ENCODE results near the gene CASKIN1. TPM values are rescaled to one million over a fixed set of nuclear protein-coding genes. Genes with fewer than 3 reads are reported as not detected.
A peak's percentile ranks its signal among the peaks of the same experiment; 100 is the strongest.
"Not testable (repeated sequence)": the region's sequence is repeated elsewhere in the genome, so short reads cannot be mapped to it uniquely, and the experiment has no call there.

The CASKIN1 gene
- total RNA-seq, 1 experiment from 2014 or later = 2.6 TPM

- CTCF ChIA-PET = interaction anchor here (0.5 kb wide), 1 partner anchor 16 kb away, joined by 5 read pairs; no protein-coding TSS in a partner anchor
- H3K9me3 Mint-ChIP-seq (ENCODE audit: low read depth, unreplicated experiment) = no peaks in the 10 kb centered on the region
- peak overlapping the region; percentile 53 for H3K27ac Mint-ChIP-seq (ENCODE audit: unreplicated experiment)
- BruUV-seq (replicated peaks) = TSS peak; percentile 44
- H3K27me3 Mint-ChIP-seq (ENCODE audit: unreplicated experiment) = peaks cover 14% of the 10 kb centered on the region
- DNase-seq = no peak
- H3K36me3 Mint-ChIP-seq (ENCODE audit: insufficient read depth, unreplicated experiment) = peaks cover 68% of the 10 kb centered on the region
- intact Hi-C loops (cut with micrococcal nuclease; ENCODE audit: unreplicated experiment) = no loop called here
- H3K4me3 Mint-ChIP-seq (ENCODE audit: low read depth, unreplicated experiment) = peak overlapping the region; percentile 80
- peaks cover 28% of the 10 kb centered on the region for H3K4me1 Mint-ChIP-seq (ENCODE audit: low read depth, unreplicated experiment)
- no peak for TF ChIP-seq CTCF (IDR thresholded peaks at IDR 0.05; ENCODE audit: unreplicated experiment)
Observed at GRCh38 chr16:2206420-2206779, 10.0 kb upstream of the CASKIN1 start.

GRCh38 chr16:2205967-2206313 lies 9.5 kb upstream of the CASKIN1 start:
- BruUV-seq (replicated peaks) = no TSS peak

GRCh38 chr16:2205104-2205966 lies 8.9 kb upstream of the CASKIN1 start, which contains the start of gene MLST8:
Gene MLST8 (plus strand): TSS chr16:2205454. CDS start chr16:2206086, 632 bp downstream.
- Mint-ChIP-seq H3K9me3 (ENCODE audit: low read depth, unreplicated experiment) (no peaks in the 10 kb centered on the region), H3K27ac (ENCODE audit: unreplicated experiment) (peak within 1 kb of the TSS; percentile 53), H3K36me3 (ENCODE audit: insufficient read depth, unreplicated experiment) (peaks cover 57% of the 10 kb centered on the region), H3K4me1 (ENCODE audit: low read depth, unreplicated experiment) (peaks cover 28% of the 10 kb centered on the region), H3K27me3 (ENCODE audit: unreplicated experiment) (peaks cover 21% of the 10 kb centered on the region), H3K4me3 (ENCODE audit: low read depth, unreplicated experiment) (peak within 1 kb of the TSS; percentile 80)
- CTCF ChIA-PET = interaction anchor here (0.5 to 0.8 kb wide), 2 partner anchors 164 to 326 kb away, joined by 3 to 4 read pairs; partner anchors contain the start of gene CEMP1
- peak; percentile 90 for DNase-seq
- no TSS peak for BruUV-seq (replicated peaks)
- TF ChIP-seq CTCF (IDR thresholded peaks at IDR 0.05; ENCODE audit: unreplicated experiment) = peak; percentile 38
- intact Hi-C loops (cut with micrococcal nuclease; ENCODE audit: unreplicated experiment) = no loop called here

More at GRCh38 chr16:2205967-2206313, 9.5 kb upstream of the CASKIN1 start:
- Mint-ChIP-seq H3K4me3 (ENCODE audit: low read depth, unreplicated experiment) (peak overlapping the region; percentile 80), H3K27ac (ENCODE audit: unreplicated experiment) (peak overlapping the region; percentile 53), H3K4me1 (ENCODE audit: low read depth, unreplicated experiment) (peaks cover 28% of the 10 kb centered on the region), H3K9me3 (ENCODE audit: low read depth, unreplicated experiment) (no peaks in the 10 kb centered on the region), H3K36me3 (ENCODE audit: insufficient read depth, unreplicated experiment) (peaks cover 63% of the 10 kb centered on the region), H3K27me3 (ENCODE audit: unreplicated experiment) (peaks cover 15% of the 10 kb centered on the region)
- CTCF ChIA-PET = interaction anchor here (0.5 to 0.8 kb wide), 3 partner anchors 16 to 325 kb away, joined by 3 to 5 read pairs (median 4); partner anchors contain the start of gene CEMP1
- peak; percentile 2 for TF ChIP-seq CTCF (IDR thresholded peaks at IDR 0.05; ENCODE audit: unreplicated experiment)
- intact Hi-C loops (cut with micrococcal nuclease; ENCODE audit: unreplicated experiment) = no loop called here
- DNase-seq = peak; percentile 23

- peaks cover 50% of the 10 kb centered on the region for H3K36me3 Mint-ChIP-seq (ENCODE audit: insufficient read depth, unreplicated experiment)
- CTCF ChIA-PET = interaction anchor here (1.8 kb wide), 1 partner anchor 10 kb away, joined by 6 read pairs; no protein-coding TSS in a partner anchor
- H3K4me3 Mint-ChIP-seq (ENCODE audit: low read depth, unreplicated experiment) = peak overlapping the region; percentile 80
- peaks cover 29% of the 10 kb centered on the region for H3K27me3 Mint-ChIP-seq (ENCODE audit: unreplicated experiment)
- TF ChIP-seq CTCF (IDR thresholded peaks at IDR 0.05; ENCODE audit: unreplicated experiment) = no peak
- no peaks in the 10 kb centered on the region for H3K9me3 Mint-ChIP-seq (ENCODE audit: low read depth, unreplicated experiment)
- H3K4me1 Mint-ChIP-seq (ENCODE audit: low read depth, unreplicated experiment) = peaks cover 28% of the 10 kb centered on the region
- intact Hi-C loops (cut with micrococcal nuclease; ENCODE audit: unreplicated experiment) = no loop called here
- DNase-seq = no peak
- H3K27ac Mint-ChIP-seq (ENCODE audit: unreplicated experiment) = peak overlapping the region; percentile 19
- BruUV-seq (replicated peaks) = no TSS peak
Observed at GRCh38 chr16:2204416-2205103, 8.2 kb upstream of the CASKIN1 start.

- intact Hi-C loops (cut with micrococcal nuclease; ENCODE audit: unreplicated experiment); H3K27ac Mint-ChIP-seq (ENCODE audit: unreplicated experiment); BruUV-seq (replicated peaks); H3K9me3 Mint-ChIP-seq (ENCODE audit: low read depth, unreplicated experiment); DNase-seq: not testable (repeated sequence)
- Mint-ChIP-seq H3K36me3 (ENCODE audit: insufficient read depth, unreplicated experiment) (peaks cover 40% of the 10 kb centered on the region), H3K27me3 (ENCODE audit: unreplicated experiment) (peaks cover 43% of the 10 kb centered on the region), H3K4me1 (ENCODE audit: low read depth, unreplicated experiment) (peaks cover 28% of the 10 kb centered on the region), H3K4me3 (ENCODE audit: low read depth, unreplicated experiment) (peak overlapping the region; percentile 33)
- CTCF ChIA-PET = interaction anchor here (1.8 kb wide), 1 partner anchor 9 kb away, joined by 6 read pairs; no protein-coding TSS in a partner anchor
Observed at GRCh38 chr16:2203119-2203688, 6.8 kb upstream of the CASKIN1 start.
